Measurements from ENCODE around the gene CIP2A.

Gene CIP2A

GRCh38 chr3:108562565-108562964, 26.7 kb downstream of the CIP2A start:
- Histone ChIP-seq H3K4me3 (ENCODE audit: low read length) (no peak overlapping the region), H3K27me3 (ENCODE audit: control insufficient read depth, insufficient read depth, low read length) (no peaks in the 10 kb centered on the region), H3K4me2 (ENCODE audit: low read length) (no peak overlapping the region), H3K4me1 (ENCODE audit: control insufficient read depth, insufficient read depth, low read length) (peaks cover 11% of the 10 kb centered on the region), H3K9me3 (replicated peaks; ENCODE audit: low read length) (no peaks in the 10 kb centered on the region), H3K36me3 (ENCODE audit: insufficient read depth, low read length) (peaks cover 29% of the 10 kb centered on the region), H3K9ac (ENCODE audit: low read depth, low read length) (no peak overlapping the region)

DNA sequence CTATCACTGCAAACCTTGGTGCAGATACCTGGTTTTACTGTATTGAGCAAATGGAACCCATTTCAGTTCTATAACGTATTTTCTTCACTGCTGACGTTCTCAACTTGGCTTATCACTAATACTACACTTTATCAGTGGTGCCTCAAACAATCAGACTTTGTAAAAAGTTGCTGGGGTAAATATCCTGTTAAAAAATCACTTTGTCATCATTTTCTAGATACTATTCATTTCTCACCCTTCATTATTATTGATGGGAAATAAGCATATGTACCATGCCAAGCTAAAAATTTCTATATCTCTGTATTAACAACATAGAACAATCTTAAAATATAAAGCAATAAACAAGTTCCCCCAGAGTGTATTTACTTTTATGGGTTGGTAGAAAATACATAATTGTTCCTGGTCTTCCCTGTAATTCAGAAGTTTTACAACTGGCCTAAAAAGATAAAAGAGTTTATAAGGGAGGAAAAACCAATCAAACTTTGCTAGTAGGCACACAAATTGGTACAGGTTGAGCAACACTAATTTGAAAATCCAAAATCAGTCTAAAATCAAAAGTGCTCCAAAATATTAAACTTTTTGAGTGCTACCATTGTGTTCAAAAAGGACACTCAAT, 33.2 kb downstream of the CIP2A start:
- H3K9me3 ChIP-seq (replicated peaks; ENCODE audit: low read length) = no peaks in the 10 kb centered on the region
- no peak overlapping the region for H3K4me3 ChIP-seq (ENCODE audit: low read length)
- no peak overlapping the region for H3K9ac ChIP-seq (ENCODE audit: low read depth, low read length)
- no peaks in the 10 kb centered on the region for H3K27me3 ChIP-seq (ENCODE audit: control insufficient read depth, insufficient read depth, low read length)
- H3K4me2 ChIP-seq (ENCODE audit: low read length) = no peak overlapping the region
- peaks cover 22% of the 10 kb centered on the region for H3K36me3 ChIP-seq (ENCODE audit: insufficient read depth, low read length)
- H3K4me1 ChIP-seq (ENCODE audit: control insufficient read depth, insufficient read depth, low read length) = peaks cover 4% of the 10 kb centered on the region

GRCh38 chr3:108554913-108555571, 34.2 kb downstream of the CIP2A start:
- Histone ChIP-seq H3K9me3 (replicated peaks; ENCODE audit: low read length) (no peaks in the 10 kb centered on the region), H3K36me3 (ENCODE audit: insufficient read depth, low read length) (peaks cover 19% of the 10 kb centered on the region), H3K9ac (ENCODE audit: low read depth, low read length) (no peak overlapping the region), H3K27me3 (ENCODE audit: control insufficient read depth, insufficient read depth, low read length) (no peaks in the 10 kb centered on the region), H3K4me3 (ENCODE audit: low read length) (no peak overlapping the region), H3K4me2 (ENCODE audit: low read length) (no peak overlapping the region), H3K4me1 (ENCODE audit: control insufficient read depth, insufficient read depth, low read length) (peaks cover 4% of the 10 kb centered on the region)

- Histone ChIP-seq H3K4me1 (ENCODE audit: control insufficient read depth, insufficient read depth, low read length) (peaks cover 4% of the 10 kb centered on the region), H3K36me3 (ENCODE audit: insufficient read depth, low read length) (peaks cover 15% of the 10 kb centered on the region), H3K4me2 (ENCODE audit: low read length) (peak overlapping the region; percentile 45), H3K27me3 (ENCODE audit: control insufficient read depth, insufficient read depth, low read length) (no peaks in the 10 kb centered on the region), H3K4me3 (ENCODE audit: low read length) (no peak overlapping the region), H3K9me3 (replicated peaks; ENCODE audit: low read length) (no peaks in the 10 kb centered on the region), H3K9ac (ENCODE audit: low read depth, low read length) (peak overlapping the region; percentile 1)
These were observed 35.0 kb downstream of the CIP2A start for GRCh38 chr3:108554229-108554628.

DNA sequence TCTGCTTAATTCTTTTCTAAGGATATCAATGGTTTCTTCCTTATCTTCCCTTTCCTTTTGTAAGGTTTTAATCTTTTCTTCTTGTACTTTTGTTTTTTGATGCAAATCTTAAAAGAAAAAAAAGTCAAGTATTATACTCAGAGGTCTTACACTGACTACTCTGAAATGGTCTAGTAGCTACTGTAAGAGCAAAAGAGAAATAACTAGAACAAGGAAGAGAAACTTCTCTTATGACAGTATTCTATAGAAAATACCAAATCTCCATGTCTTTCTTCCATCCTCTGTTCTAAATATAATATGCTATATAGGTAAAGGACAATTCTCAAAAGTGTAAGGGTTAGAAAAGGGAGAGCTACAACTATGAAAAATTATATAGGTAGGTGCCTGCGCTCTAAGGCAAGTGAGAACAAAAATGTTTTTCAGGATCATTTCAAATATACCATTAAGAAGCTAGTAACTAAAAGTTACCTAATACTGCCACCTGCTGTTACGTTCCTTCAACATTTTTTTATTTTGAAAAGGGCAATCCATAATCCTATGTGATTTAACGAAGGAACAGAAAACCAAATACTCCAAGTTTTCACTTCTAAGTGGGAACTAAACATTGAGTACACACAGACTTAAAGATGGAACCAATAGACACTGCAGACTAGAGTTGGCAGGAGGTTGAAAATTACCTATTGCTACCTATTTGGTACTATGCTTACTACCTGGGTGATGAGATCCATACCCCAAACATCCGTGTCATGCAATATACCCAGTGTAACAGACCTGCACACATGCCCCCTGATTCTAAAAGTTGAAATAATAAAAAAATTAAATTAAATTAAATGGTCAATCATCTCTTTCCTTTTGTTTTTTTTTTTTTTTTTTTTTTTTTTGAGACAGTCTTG, 36.7 kb downstream of the CIP2A start:
- no peak overlapping the region for H3K4me2 ChIP-seq (ENCODE audit: low read length)
- no peaks in the 10 kb centered on the region for H3K9me3 ChIP-seq (replicated peaks; ENCODE audit: low read length)
- no peaks in the 10 kb centered on the region for H3K27me3 ChIP-seq (ENCODE audit: control insufficient read depth, insufficient read depth, low read length)
- H3K4me3 ChIP-seq (ENCODE audit: low read length) = no peak overlapping the region
- no peak overlapping the region for H3K9ac ChIP-seq (ENCODE audit: low read depth, low read length)
- peaks cover 9% of the 10 kb centered on the region for H3K36me3 ChIP-seq (ENCODE audit: insufficient read depth, low read length)
- H3K4me1 ChIP-seq (ENCODE audit: control insufficient read depth, insufficient read depth, low read length) = peaks cover 4% of the 10 kb centered on the region

DNA sequence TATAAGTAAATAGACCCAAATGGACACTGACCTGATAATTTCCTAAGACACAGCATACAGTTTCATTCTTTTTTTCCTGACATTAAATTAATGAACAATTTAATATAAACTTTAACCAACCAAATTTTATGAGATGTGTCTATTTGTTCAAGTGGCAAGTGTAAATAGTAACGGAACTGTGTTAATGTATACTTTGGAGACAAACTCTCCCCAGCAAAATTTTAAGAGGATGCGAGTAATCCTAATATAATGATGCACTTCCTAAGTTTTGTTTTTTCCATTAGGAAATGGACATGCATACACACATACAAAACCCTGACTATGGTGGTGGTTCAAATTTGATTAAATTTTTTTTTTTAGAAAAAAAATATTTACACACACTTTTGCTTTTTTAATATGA, 40.4 kb downstream of the CIP2A start:
- Histone ChIP-seq H3K27me3 (ENCODE audit: control insufficient read depth, insufficient read depth, low read length) (no peaks in the 10 kb centered on the region), H3K9ac (ENCODE audit: low read depth, low read length) (no peak overlapping the region), H3K4me2 (ENCODE audit: low read length) (no peak overlapping the region), H3K9me3 (replicated peaks; ENCODE audit: low read length) (no peaks in the 10 kb centered on the region), H3K4me1 (ENCODE audit: control insufficient read depth, insufficient read depth, low read length) (no peaks in the 10 kb centered on the region), H3K4me3 (ENCODE audit: low read length) (no peak overlapping the region), H3K36me3 (ENCODE audit: insufficient read depth, low read length) (peaks cover 3% of the 10 kb centered on the region)

GRCh38 chr3:108548304-108548703, 40.9 kb downstream of the CIP2A start:
- H3K9ac ChIP-seq (ENCODE audit: low read depth, low read length) = no peak overlapping the region
- no peaks in the 10 kb centered on the region for H3K9me3 ChIP-seq (replicated peaks; ENCODE audit: low read length)

GRCh38 chr3:108546692-108547091, 42.5 kb downstream of the CIP2A start:
- Histone ChIP-seq H3K4me3 (ENCODE audit: low read length) (no peak overlapping the region), H3K4me1 (ENCODE audit: control insufficient read depth, insufficient read depth, low read length) (no peaks in the 10 kb centered on the region), H3K36me3 (ENCODE audit: insufficient read depth, low read length) (peaks cover 8% of the 10 kb centered on the region), H3K4me2 (ENCODE audit: low read length) (no peak overlapping the region), H3K9me3 (replicated peaks; ENCODE audit: low read length) (no peaks in the 10 kb centered on the region), H3K9ac (ENCODE audit: low read depth, low read length) (no peak overlapping the region), H3K27me3 (ENCODE audit: control insufficient read depth, insufficient read depth, low read length) (no peaks in the 10 kb centered on the region)

More at GRCh38 chr3:108548304-108548703, 40.9 kb downstream of the CIP2A start:
- H3K36me3 ChIP-seq (ENCODE audit: insufficient read depth, low read length) = peaks cover 4% of the 10 kb centered on the region
- H3K4me1 ChIP-seq (ENCODE audit: control insufficient read depth, insufficient read depth, low read length) = no peaks in the 10 kb centered on the region
- H3K4me2 ChIP-seq (ENCODE audit: low read length) = no peak overlapping the region
- no peak overlapping the region for H3K4me3 ChIP-seq (ENCODE audit: low read length)
- H3K27me3 ChIP-seq (ENCODE audit: control insufficient read depth, insufficient read depth, low read length) = no peaks in the 10 kb centered on the region

DNA sequence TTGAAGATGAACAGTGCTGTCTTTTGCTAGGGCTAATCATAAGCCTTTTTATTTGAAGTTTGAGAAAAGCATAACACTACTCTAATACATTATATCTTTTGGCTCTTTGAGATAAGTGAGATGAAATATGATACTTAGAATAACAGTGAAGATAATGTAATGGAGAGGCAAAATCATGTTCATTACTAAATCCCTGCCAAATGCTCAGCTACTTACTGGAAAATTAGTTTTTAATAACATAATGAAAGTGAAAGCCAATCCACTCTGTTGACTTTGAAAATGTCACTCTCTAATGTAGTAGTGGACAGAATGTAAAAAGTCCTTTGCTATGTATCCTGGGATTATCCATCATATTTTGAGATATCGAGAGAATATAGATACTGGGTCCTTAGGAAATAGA, 43.0 kb downstream of the CIP2A start:
- H3K4me2 ChIP-seq (ENCODE audit: low read length) = no peak overlapping the region
- H3K9ac ChIP-seq (ENCODE audit: low read depth, low read length) = no peak overlapping the region
- H3K27me3 ChIP-seq (ENCODE audit: control insufficient read depth, insufficient read depth, low read length) = no peaks in the 10 kb centered on the region
- H3K4me1 ChIP-seq (ENCODE audit: control insufficient read depth, insufficient read depth, low read length) = no peaks in the 10 kb centered on the region
- no peak overlapping the region for H3K4me3 ChIP-seq (ENCODE audit: low read length)
- H3K36me3 ChIP-seq (ENCODE audit: insufficient read depth, low read length) = peaks cover 8% of the 10 kb centered on the region
- no peaks in the 10 kb centered on the region for H3K9me3 ChIP-seq (replicated peaks; ENCODE audit: low read length)

- Histone ChIP-seq H3K9me3 (replicated peaks; ENCODE audit: low read length) (no peaks in the 10 kb centered on the region), H3K4me2 (ENCODE audit: low read length) (no peak overlapping the region), H3K4me3 (ENCODE audit: low read length) (no peak overlapping the region), H3K27me3 (ENCODE audit: control insufficient read depth, insufficient read depth, low read length) (no peaks in the 10 kb centered on the region), H3K4me1 (ENCODE audit: control insufficient read depth, insufficient read depth, low read length) (no peaks in the 10 kb centered on the region), H3K9ac (ENCODE audit: low read depth, low read length) (no peak overlapping the region), H3K36me3 (ENCODE audit: insufficient read depth, low read length) (peaks cover 2% of the 10 kb centered on the region)
These were observed 51.2 kb downstream of the CIP2A start for GRCh38 chr3:108538083-108538482.

- no peaks in the 10 kb centered on the region for H3K36me3 ChIP-seq (ENCODE audit: insufficient read depth, low read length)
- H3K27me3 ChIP-seq (ENCODE audit: control insufficient read depth, insufficient read depth, low read length) = no peaks in the 10 kb centered on the region
- H3K9me3 ChIP-seq (replicated peaks; ENCODE audit: low read length) = no peaks in the 10 kb centered on the region
- H3K4me3 ChIP-seq (ENCODE audit: low read length) = no peak overlapping the region
- no peaks in the 10 kb centered on the region for H3K4me1 ChIP-seq (ENCODE audit: control insufficient read depth, insufficient read depth, low read length)
- H3K4me2 ChIP-seq (ENCODE audit: low read length) = no peak overlapping the region
- H3K9ac ChIP-seq (ENCODE audit: low read depth, low read length) = no peak overlapping the region
These were observed 60.6 kb downstream of the CIP2A start for GRCh38 chr3:108528459-108529252.
